CD4-positive, alpha-beta T cell treated with Interleukin-17A for 4 hours (primary cell): ENCODE measurements around the gene CYB5R4.
"Not testable (repeated sequence)": the region's sequence is repeated elsewhere in the genome, so short reads cannot be mapped to it uniquely, and the experiment has no call there.

Source experiments
- DNase-seq: peaks from one replicate; pipeline ENCODE4 v3.0.0-alpha.2; 2020; ENCODE audit warnings: mixed read lengths

Gene CYB5R4

GRCh38 chr6:83920017-83920416, 60.5 kb downstream of the CYB5R4 start:
- DNase-seq, result no peak

GRCh38 chr6:83921315-83921714, 61.8 kb downstream of the CYB5R4 start:
- DNase-seq, result no peak

- no peak for DNase-seq
Observed at GRCh38 chr6:83927470-83927869, 68.0 kb downstream of the CYB5R4 start.

DNA sequence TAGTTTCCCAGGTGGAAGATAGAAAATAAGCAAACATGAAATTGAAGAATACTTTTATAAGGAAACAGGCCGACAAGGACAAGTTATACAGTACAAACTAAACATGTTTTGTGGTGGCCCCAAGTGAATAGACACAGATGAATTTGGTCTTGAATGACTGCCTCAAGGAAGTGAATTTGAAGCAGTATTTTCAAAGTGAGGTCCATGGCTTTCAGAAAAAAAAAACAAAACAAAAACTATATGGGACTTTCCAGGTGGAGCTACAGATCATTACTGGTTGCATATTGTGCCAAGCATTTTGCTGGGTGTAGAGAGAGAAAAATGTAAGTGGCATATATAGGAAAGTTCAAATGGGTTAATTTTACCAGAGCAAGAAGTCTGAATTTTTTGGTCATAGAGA, 68.8 kb downstream of the CYB5R4 start:
- DNase-seq, result no peak

GRCh38 chr6:83946201-83946833, 86.8 kb downstream of the CYB5R4 start:
- DNase-seq, result not testable (repeated sequence)

DNA sequence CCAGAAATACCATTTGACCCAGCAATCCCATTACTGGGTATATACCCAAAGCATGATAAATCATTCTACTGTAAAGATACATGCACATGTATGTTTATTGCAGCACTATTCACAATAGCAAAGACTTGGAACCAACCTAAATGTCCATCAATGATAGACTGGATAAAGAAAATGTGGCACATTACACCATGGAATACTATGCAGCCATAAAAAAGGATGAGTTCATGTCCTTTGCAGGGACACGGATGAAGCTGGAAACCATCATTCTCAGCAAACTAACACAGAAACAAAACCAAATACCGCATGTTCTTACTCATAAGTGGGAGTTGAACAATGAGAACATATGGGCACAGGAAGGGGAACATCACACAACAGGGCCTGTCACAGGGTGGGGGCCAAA, 88.5 kb downstream of the CYB5R4 start:
- DNase-seq, result not testable (repeated sequence)

GRCh38 chr6:83948851-83949250, 89.4 kb downstream of the CYB5R4 start:
- DNase-seq, result no peak

DNA sequence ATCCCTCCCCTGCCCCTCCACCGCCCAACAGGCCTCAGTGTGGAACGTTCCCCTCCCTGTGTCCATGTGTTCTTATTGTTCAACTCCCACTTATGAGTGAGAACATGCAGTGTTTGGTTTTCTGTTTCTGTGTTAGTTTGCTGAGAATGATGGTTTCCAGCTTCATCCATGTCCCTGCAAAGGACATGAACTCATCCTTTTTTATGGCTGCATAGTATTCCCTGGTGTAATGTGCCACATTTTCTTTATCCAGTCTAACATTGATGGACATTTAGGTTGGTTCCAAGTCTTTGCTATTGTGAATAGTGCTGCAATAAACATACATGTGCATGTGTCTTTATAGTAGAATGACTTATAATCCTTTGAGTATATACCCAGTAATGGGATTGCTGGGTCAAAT, 91.9 kb downstream of the CYB5R4 start:
- DNase-seq, result not testable (repeated sequence)

GRCh38 chr6:83952830-83953229, 93.3 kb downstream of the CYB5R4 start:
- no peak for DNase-seq

- no peak for DNase-seq
Observed at GRCh38 chr6:83954371-83954770, 94.9 kb downstream of the CYB5R4 start.

DNA sequence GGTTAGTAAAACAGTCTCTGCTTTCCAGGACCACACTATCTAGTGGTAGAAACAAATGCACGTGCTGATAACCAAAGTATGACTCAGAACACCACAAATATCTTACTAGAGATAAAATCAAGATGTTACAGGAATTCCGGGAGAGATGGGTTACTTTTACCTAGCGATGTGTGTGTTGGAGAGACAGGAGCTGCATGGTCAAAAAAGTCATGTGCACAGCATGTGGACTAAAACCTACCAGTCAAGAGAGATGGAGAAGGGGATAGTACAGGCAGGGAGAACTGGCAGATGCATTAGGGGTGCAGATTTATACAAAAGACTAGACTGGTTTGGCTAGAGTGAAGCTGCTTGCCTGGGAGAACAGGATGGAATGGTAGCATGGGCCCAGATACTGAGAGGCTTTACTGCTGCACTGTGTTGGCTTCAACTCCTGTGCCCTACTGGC, 98.8 kb downstream of the CYB5R4 start:
- DNase-seq, result no peak

DNA sequence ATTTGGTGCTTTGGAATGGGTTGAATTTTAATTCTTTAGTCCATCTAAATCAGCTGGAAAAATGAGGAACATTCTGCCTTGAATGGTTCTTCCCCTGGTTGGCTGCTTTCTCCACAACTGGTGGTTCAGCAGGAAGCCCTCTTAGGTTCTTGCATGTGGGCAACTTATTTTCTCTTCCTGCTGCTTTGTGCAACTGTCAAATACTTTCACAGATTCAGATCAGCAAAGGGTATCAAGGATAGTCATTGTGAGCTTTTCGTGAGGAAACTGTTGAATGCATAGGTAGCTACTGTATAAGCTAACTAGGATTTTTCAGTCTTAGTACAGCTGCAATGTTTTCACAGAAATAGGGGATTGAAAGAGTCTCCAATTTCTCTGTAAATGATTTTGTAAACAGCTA, 101.2 kb downstream of the CYB5R4 start:
- no peak for DNase-seq

DNA sequence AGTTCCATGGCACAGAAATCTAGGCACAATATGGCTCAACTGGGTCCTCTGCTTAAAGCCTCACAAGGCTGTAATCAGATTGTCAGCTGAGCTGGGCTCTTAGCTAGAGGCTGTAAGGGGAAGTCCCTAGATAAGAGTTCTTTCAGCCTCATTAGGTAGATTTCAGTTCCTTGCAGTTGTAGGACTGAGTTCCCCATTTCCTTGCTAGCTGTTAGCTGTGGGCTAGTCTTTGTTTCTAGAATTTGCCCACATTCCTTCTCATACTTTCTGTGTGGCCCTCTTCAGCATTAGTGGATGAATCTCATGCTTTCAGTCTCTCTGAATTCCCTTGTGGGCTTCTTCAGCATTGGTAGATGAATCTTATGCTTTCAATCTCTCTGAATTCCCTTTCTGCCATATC, 103.1 kb downstream of the CYB5R4 start:
- DNase-seq, result no peak

DNA sequence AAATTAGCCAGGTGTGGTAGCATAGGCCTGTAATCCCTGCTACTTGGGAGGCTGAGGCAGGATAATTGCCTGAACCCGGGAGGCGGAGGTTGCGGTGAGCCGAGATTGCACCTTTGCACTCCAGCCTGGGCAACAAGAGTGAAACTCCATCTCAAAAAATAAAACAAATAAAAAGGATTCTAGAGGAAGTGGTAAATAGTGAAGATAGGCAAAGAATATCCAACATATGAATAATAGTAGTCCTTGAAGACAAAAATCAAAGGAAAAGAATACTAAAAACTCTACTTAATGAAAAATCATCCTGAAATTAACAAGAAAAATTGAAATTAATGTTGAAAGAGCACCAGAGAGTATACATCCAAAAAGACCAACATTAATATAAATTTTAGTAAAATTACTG, 107.0 kb downstream of the CYB5R4 start:
- no peak for DNase-seq

DNA sequence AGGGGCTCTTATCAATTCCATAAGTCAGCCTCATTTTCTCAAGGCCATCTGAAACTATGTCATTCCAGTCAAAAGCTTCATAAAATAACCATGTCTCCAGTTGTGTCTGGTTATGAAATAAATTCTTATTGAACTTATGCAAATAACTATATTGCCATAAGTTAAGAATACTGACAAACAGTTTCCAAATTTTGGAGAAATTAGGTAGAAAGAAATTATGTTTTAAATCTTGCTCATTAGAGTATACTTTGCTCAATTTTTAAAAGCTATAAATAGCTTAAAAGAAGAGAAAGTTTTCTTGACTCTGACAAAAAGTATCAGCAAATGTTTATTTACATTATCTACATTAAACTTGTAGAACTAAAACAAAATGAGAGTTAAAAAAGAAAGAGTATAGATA, 111.1 kb downstream of the CYB5R4 start:
- DNase-seq, result no peak

- no peak for DNase-seq
Observed at GRCh38 chr6:83974409-83975050, 115.0 kb downstream of the CYB5R4 start.

DNA sequence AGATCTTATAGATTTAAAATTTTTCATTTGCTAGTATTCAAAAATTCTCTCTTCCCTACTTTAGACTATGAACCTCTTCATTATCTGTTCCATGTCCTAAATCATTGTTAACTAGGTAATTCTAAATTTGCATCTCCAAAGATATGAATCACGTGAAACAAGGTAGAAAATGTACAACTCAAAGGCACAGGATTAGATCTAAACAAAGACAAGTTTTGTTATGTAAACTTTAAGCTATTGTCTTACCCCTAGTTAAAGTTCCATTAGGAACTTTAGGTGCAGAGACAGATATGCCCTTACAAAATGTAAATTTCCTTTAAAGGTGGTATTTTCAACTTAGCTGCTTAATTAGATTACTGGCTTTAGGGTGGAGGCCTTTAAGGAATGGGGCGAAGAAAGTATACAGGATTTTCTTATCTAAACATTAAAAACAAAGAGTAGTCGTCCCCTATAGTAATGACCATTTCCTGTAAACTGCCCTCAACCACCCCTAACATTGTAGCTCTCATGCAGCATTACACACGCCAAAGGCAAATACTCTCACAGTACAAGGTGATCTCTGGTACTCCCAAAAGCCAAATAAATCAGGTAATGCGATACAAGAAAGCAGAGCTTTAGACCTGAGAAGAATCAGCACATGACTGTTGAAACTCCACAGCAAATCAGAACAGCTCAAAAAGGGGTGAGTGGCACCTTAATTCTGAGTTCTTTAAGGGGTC, 116.7 kb downstream of the CYB5R4 start:
- DNase-seq, result no peak

DNA sequence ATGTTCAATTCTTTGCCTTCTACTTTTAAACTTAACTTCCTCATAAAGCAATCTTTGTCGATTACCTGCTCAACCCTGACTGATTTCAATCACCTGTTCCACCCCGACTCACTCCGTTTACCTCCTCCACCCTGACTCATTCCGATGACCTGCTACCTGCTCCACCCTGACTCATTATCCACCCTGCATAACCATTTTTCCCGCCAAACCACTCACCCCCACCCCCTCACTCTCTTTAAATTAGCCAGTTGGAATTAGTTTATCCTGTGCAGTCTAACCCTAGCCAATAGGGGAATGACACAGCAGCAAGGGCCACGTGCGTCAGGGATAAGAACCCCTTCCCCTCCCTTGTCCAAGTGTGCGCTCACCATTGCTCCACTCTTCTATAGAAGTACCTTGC, 117.4 kb downstream of the CYB5R4 start:
- DNase-seq, result no peak

- DNase-seq, result no peak
Observed at GRCh38 chr6:83978324-83978734, 118.8 kb downstream of the CYB5R4 start.

GRCh38 chr6:83978997-83979396, 119.5 kb downstream of the CYB5R4 start:
- DNase-seq, result no peak

GRCh38 chr6:83984411-83984810, 124.9 kb downstream of the CYB5R4 start:
- DNase-seq, result no peak

DNA sequence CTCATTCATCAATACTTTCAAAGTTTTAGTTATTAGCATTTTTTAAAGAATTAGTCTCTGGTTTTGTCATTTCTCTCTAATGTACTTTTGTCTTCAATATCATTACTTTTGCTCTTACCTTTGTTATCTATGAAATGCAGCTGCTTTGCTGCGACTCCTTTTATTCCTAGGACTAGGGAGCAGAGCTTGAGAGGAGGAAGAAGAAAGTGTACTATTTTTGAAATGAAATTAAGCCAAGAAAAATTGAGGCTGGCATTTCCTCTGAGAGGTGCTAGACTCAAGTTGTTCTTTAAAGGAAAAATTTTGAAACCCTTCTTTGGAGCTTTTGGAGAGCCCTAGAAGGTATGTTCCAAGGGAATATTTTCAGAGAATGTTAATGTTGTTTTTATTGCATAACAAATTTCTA, 125.8 kb downstream of the CYB5R4 start:
- no peak for DNase-seq

DNA sequence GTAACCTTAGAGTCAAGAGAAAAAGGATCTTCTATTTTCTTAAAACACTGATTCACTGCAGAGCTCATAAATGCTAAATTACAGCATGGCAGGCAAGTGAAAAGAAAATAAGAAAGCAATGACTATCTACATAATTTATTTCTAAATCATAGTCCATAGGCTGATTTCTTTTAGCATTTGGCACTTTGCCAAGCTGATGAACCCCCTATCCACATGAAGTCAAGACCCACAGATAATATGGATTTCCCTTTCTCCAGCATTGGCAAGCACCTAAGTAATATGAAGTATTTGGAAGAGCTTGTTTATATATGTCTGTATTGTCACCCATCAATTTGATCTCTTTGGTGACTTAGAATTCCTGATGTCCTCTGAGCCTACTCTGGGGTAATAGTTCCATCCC, 126.2 kb downstream of the CYB5R4 start:
- no peak for DNase-seq

DNA sequence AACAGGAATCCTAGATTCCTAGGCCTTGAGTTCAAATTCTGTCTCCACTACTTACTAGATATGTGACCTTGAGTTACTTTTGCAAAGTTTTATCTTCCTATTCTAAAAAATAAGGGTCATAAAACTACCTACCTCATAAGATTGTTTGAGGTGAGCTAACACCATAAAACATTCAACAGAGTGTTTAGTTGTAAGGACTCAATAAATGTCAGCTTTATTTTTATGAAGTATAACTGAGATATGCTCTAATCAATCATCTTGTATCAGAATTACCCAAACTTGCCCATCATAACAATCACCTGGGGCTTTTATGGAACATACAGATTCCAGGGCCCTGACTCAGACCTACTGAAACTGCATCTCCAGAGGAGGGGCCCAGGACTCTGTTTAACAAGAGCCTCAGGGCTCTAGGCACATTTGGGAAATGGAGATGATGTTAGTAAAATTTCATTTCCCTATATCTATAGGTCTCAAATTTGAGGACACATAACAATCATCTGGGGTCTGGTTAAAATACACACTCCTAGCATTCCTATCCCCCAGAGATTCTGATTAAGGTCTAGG, 138.6 kb downstream of the CYB5R4 start:
- DNase-seq, result no peak
